ENCODE data around the gene CNR2.
A peak's percentile ranks its signal among the peaks of the same experiment; 100 is the strongest.
"Not testable (repeated sequence)": the region's sequence is repeated elsewhere in the genome, so short reads cannot be mapped to it uniquely, and the experiment has no call there.

CNR2 gene

DNA sequence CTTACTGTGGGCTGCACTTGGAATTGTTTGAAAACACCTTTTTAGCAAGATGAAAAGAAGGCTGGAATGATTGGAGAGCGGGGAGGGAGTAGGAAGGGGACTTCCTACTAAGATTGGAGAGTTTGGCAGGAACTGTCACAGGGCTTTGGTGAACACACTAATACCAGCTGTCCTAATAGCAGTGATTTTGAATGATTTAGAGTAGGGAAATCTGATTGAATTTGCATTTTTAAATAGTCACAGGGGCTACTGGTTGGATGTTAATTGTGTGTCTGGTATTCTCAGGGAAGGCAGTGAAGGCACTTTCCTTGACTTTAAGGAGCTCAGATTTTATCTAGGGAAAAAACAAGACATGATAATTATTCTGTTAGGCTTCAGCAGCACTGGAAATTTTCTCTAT, 85.4 kb downstream of the CNR2 start:
- DNase-seq = no peak

DNA sequence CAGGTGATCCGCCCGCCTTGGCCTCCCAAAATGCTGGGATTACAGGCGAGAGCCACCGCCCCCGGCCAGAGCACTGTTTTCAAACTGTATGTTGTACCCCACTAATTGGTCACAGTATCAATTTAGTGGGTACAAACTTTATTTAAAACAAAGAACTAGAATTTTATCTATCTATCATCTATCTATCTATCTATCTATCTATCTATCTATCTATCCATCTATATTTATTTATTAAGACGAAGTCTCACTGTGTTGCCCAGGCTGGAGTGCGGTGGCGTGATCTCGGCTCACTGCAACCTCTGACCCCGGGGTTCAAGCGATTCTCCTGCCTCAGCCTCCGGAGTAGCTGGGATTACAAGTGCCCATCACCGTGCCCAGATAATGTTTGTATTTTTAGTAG, 86.6 kb downstream of the CNR2 start:
- not testable (repeated sequence) for DNase-seq

DNA sequence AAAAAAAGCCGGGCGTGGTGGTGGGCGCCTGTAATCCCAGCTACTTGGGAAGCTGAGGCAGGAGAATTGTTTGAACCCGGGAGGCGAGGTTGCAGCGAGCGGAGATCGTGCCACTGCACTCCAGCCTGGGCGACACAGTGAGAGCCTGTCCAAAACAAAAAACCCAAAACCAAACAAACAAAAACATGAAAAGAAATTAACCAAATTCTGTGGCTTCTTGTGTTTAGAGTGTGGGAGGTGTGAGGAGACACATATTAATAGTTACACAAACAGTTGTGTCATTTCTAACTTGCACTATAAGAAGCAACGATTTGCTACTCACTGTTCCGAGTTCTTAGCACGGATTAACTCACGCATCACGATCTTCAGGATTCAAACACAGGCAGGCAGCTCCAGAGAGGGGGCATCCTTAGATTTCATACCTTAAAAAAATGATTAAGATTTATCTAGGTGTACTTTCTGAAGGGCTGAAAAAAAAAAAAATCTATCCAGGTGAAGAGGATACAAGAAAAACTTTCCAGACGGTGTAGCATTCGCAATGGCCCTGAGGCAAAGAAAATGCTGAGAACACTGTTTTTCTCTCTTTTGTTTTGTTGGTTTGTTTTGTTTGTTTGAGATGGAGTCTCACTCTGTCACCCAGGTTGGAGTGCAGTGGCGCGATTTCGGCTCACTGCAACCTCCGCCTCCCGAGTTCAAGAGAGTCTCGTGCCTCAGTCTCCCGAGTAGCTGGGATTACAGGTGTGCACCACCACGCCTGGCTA, 87.2 kb downstream of the CNR2 start:
- peak in 1 of 2 donors; percentile 29 for DNase-seq

DNA sequence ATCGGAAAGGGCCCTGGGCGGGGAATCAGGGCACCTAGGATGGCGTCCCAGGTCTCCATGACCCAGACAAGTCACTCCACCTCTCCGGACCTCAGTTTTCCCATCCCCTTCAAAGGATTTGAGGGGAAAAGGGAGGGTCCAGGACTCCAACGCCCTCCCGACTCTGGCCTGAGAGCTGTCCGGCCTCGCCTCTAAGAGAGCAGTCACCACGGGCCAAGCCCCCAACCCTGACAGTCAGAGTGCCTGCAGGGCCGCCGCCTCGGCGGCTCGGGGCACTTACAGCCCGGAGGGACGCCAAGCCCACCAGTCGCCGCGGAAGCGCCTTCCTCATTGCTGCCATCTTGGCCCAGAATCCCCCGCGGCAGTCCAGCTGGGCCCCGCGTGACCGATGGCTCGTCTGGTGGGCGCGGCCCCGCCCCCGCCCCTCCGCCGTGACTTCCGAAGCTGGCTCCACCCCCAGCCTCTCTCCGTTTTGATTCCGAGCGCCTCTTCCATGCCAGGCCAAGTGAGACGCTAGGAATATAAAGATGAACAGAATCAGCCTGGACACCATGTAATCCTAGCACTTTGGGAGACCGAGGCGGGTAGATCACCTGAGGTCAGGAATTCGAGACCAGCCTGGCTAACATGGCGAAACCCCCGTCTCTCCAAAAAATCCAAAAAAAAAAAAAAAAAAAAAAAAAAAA, 87.9 kb downstream of the CNR2 start, which contains the start of gene HMGCL:
HMGCL (minus strand) TSS at position 354 of the 686 bp plus-strand sequence; CDS start at position 340, 14 bp downstream.
- DNase-seq = peak; percentile 88

DNA sequence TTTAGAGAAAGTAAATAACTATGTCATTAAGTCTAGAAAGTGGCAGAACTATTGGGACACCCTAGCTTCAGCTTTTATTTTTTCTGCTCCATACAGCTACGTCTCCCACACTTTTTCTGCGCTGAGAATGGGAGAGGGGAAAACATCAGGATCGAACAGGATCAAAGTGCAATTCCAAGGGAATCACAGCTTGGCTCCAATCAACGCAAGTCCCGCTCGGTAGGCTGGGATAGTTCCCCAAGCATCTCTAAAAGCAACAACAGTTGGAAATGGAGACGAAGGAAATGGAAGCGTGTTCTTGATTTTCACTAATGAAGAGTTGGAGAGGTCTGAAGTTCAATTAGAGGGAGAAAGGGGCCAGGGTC, 88.5 kb downstream of the CNR2 start:
- DNase-seq = no peak

DNA sequence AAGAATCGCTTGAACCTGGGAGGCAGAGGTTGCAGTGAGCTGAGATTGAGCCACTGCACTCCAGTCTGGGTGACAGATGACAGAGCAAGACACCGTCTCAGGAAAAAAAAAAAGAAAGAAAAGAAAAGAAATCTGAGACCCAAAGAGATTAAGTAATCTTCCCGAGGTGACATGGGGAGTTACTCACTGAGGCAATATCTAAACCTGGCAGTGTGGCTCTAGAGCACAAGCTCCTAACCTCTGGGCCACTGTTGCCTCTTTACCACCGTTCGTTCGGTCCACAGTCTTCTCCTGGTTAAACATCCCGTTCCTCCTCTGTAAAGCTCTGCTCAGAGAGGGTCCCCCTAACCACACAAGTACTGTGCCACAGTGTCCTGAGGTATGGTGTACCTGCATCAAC, 89.4 kb downstream of the CNR2 start:
- DNase-seq = no peak

Measured in CD4-positive, alpha-beta T cell treated with Interleukin-4 for 1 hour (primary cell).